ENCODE data around the gene GJC2. TPM values are rescaled to one million over a fixed set of nuclear protein-coding genes. Genes with fewer than 3 reads are reported as not detected.
"Not testable (repeated sequence)": the region's sequence is repeated elsewhere in the genome, so short reads cannot be mapped to it uniquely, and the experiment has no call there.

GJC2 gene
- total RNA-seq, 2 experiments from 2014 or later = 1.1 to 1.2 TPM

DNA sequence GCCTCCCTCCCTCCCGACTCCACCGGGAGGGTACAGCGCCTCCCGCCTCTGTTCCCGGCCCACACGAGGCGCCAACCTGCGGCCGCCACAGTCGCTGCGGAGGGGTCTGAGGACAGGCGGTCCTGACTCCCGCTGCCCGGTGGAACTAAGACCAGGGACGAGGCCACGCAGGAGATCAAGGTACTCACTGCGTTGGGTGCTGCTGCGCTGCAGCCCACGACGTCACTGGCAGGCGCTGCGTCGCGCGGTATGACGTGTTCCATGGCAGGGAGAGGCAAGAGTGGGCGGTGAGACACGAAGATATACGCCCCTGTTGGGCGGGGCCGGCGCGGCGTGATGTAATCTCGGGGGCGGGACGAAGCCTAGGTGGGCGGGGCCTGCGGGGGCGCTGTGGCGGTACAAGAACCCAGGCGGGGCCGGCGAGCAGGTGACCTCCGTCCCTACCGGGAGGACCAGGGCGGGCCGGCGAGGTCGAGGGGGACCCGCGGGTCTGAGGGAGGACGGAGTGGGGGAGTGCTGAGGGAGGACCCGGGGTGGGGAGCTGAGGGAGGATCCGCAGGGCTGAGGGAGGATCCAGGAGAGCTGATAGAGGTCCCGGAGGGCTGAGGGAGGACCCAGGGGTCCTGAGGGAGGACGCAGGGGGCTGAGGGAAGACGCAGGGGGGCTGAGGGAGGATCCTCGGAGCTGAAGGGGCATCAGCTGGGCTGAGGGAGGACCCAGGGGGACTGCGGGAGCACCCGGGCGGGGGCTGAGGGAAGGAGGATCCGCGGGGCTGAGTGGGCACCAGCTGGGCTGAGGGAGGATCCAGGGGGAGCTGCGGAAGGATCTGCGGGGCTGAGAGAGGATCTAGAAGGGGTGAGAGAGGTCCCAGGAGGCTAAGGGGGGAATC is 40.4 kb upstream of the GJC2 start, which contains the start of gene MRPL55:
TSS of gene MRPL55 (minus strand) at position 227 of the 889 bp plus-strand sequence. CDS start 1,039 bp downstream, outside the sequence.
- DNase-seq = peak; percentile 98
- peak within 1 kb of the TSS; percentile 92 for H3K4me3 Mint-ChIP-seq
- peaks cover 15% of the 10 kb centered on the region for H3K4me1 Mint-ChIP-seq
- H3K36me3 Mint-ChIP-seq = peaks cover under 1% of the 10 kb centered on the region
- peak within 1 kb of the TSS; percentile 93 for H3K27ac Mint-ChIP-seq
- no peaks in the 10 kb centered on the region for H3K27me3 Mint-ChIP-seq
- no peaks in the 10 kb centered on the region for H3K9me3 Mint-ChIP-seq

DNA sequence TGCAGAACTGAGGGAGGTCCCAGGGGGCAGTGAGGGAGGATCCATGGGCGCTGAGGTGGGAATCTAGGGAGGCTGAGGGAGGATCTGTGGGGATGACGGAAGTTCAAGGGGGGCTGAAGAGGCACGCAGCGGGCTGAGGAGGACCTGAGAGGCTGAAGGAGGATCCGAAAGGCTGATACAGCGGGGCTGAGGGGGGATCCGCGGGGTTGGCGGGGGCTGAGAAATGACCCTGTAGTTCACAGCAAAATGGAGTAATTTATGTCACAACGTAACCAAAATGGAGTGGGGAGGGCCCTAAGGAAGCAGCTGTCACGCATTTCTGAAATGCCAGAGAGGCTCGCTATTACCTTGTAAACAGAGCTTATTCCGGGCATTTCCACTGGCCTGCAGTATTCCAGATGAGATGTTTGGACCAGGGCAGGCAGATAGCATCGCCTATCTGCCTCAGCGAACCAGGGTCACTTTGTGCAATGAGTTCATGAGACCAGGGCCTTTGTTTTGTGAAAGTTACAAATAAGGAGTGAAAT is 39.7 kb upstream of the GJC2 start:
- peaks cover 15% of the 10 kb centered on the region for H3K4me1 Mint-ChIP-seq
- DNase-seq = no peak
- no peaks in the 10 kb centered on the region for H3K27me3 Mint-ChIP-seq
- H3K9me3 Mint-ChIP-seq = no peaks in the 10 kb centered on the region
- peak overlapping the region; percentile 93 for H3K27ac Mint-ChIP-seq
- H3K4me3 Mint-ChIP-seq = peak overlapping the region; percentile 92
- H3K36me3 Mint-ChIP-seq = no peaks in the 10 kb centered on the region

DNA sequence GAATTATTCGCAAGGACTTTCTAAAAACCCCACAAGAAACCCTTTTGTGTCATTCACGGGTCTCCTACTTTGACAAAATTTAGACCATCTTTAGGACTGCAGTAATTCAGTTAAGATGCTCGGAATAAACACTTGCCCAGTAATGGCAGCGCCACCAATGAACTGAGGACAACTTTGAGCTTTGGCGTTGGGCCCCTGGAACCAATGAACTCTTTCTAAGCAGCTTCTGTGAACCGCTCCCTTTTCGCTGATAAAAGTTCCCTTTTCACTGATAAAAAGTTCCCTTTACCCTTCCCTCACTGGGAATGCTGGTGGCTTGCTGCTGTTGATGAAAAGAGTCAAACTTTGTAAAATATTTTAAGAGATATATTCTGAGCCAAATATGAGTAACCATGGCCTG is 39.2 kb upstream of the GJC2 start:
- Mint-ChIP-seq H3K27ac (no peak overlapping the region), H3K4me3 (no peak overlapping the region), H3K9me3 (no peaks in the 10 kb centered on the region), H3K27me3 (no peaks in the 10 kb centered on the region), H3K4me1 (peaks cover 15% of the 10 kb centered on the region), H3K36me3 (no peaks in the 10 kb centered on the region)
- no peak for DNase-seq

DNA sequence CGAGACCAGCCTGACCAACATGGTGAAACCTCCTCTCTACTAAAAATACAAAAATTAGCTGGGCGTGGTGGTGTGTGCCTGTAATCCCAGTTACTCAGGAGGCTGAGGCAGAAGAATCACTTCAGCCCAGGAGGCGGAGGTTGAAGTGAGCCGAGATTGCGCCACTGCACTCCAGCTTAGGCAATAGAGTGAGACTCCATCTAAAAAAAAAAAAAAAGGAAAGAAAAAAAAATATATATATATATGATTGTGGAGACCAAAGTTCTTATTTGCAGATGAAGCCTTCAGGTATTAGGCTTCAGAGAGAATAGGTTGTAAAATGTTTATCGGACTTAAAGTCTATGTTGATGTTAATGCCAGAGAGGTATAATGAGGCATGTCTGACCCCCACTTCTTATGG is 38.4 kb upstream of the GJC2 start:
- not testable (repeated sequence) for DNase-seq, H3K9me3 Mint-ChIP-seq, H3K27ac Mint-ChIP-seq, H3K4me3 Mint-ChIP-seq, H3K27me3 Mint-ChIP-seq, H3K36me3 Mint-ChIP-seq
- peaks cover 15% of the 10 kb centered on the region for H3K4me1 Mint-ChIP-seq

DNA sequence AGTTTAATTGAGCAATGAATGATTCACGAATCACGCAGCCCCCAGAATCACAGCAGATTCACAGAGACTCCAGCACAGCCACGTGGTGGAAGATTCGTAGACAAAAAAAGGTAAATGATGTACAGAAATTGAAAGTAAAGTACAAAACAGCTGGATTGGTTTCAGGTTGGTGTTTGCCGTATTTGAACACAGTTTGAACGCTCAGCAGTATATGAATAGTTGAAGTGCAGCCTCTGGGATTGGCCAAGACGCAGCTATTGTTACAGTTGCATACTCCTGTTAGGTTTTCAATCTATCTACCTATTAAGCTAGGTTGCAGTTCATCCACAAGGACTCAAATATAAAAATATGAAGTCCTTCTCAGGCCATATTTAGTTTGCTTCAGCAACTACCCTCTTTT is 37.6 kb upstream of the GJC2 start:
- Mint-ChIP-seq H3K27me3 (no peaks in the 10 kb centered on the region), H3K9me3 (no peaks in the 10 kb centered on the region), H3K4me3 (no peak overlapping the region)

DNA sequence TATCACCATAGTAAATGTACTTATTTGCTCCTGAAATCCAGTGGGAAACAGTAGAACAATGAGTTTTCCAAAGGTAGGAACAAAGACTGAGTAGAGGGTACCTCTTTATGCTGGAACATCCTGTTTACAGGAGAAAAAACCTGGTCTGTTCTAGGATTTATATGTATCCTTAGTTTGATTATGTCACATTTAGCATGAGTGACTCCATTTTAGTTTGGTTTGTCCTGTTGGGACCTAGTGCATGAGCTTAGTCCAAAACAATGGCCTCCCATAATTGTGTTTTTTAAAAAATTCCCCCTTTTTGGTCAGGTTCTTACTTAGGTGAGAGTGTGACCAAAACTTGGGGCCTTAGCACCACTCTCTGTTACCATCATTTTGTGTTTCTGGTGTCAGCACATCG is 37.1 kb upstream of the GJC2 start:
- Mint-ChIP-seq H3K4me3 (no peak overlapping the region), H3K27me3 (no peaks in the 10 kb centered on the region), H3K27ac (no peak overlapping the region), H3K4me1 (peaks cover 15% of the 10 kb centered on the region), H3K36me3 (peaks cover 3% of the 10 kb centered on the region), H3K9me3 (peaks cover 2% of the 10 kb centered on the region)
- no peak for DNase-seq

More for the DNA sequence above, 37.6 kb upstream of the GJC2 start:
- Mint-ChIP-seq H3K36me3 (peaks cover 3% of the 10 kb centered on the region), H3K4me1 (peaks cover 15% of the 10 kb centered on the region), H3K27ac (no peak overlapping the region)
- DNase-seq = no peak

DNA sequence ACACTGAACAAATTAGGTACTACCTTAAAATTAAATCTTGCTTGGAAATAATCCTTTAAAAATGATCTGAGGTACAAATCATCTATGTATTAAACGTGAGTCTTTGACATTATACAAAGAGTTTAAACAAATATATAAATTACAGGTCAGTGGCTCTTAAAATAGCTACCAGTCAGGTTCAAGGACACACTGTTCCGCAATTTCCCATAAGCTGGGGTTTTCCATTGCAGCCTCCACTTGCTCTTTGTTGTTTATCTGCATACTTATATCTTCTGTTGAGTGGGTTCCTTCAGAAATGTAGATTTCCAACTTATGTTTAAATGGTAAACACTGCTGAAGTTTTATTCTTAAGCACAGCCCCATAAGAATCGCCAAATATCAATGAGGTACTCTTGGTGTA is 34.9 kb upstream of the GJC2 start:
- H3K4me3 Mint-ChIP-seq = no peak overlapping the region
- peaks cover 6% of the 10 kb centered on the region for H3K9me3 Mint-ChIP-seq
- H3K4me1 Mint-ChIP-seq = peaks cover 5% of the 10 kb centered on the region
- peaks cover 7% of the 10 kb centered on the region for H3K36me3 Mint-ChIP-seq
- no peak for DNase-seq
- H3K27ac Mint-ChIP-seq = no peak overlapping the region
- no peaks in the 10 kb centered on the region for H3K27me3 Mint-ChIP-seq

DNA sequence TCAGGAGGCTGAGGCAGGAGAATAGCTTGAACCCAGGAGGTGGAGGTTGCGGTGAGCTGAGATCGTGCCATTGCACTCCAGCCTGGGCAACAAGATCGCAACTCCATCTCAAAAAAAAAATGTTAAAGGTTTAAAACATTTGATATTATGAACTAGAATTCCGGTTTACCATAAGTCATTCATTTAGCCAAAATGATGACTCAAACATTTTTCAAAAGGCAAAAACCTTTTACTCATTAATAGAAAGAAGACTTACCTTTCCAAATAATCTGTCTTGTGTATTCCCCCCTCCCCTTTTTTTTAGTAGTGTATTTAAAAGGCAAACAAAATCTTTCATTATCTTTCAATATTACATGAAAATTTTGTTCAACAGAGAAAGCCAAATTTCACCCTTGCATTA is 32.4 kb upstream of the GJC2 start:
- H3K4me1 Mint-ChIP-seq = peaks cover 7% of the 10 kb centered on the region
- H3K27me3 Mint-ChIP-seq = no peaks in the 10 kb centered on the region
- H3K4me3 Mint-ChIP-seq = no peak overlapping the region
- H3K36me3 Mint-ChIP-seq = peaks cover 7% of the 10 kb centered on the region
- no peak for DNase-seq
- no peak overlapping the region for H3K27ac Mint-ChIP-seq
- peaks cover 6% of the 10 kb centered on the region for H3K9me3 Mint-ChIP-seq

DNA sequence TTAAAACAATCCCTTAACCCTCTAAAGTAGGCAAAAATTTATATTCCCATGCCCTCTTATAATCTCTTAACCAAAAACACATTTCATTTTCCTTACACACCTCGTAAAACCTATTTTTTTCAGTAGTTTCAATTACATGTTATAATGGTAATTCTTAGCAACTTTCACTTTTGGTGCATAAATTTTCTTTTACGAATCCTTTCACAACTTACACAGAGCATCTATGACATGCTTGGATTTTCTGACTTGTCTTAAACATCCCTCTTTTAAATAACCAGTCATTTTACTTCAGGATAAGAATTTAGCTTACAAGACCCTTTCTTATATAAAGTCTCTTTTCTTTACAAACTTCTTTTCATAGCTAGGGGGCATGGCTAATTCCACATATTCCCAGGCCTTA is 31.7 kb upstream of the GJC2 start:
- Mint-ChIP-seq H3K36me3 (peaks cover 7% of the 10 kb centered on the region), H3K27me3 (no peaks in the 10 kb centered on the region), H3K27ac (no peak overlapping the region), H3K9me3 (peaks cover 6% of the 10 kb centered on the region), H3K4me3 (no peak overlapping the region), H3K4me1 (peaks cover 7% of the 10 kb centered on the region)
- DNase-seq = no peak

DNA sequence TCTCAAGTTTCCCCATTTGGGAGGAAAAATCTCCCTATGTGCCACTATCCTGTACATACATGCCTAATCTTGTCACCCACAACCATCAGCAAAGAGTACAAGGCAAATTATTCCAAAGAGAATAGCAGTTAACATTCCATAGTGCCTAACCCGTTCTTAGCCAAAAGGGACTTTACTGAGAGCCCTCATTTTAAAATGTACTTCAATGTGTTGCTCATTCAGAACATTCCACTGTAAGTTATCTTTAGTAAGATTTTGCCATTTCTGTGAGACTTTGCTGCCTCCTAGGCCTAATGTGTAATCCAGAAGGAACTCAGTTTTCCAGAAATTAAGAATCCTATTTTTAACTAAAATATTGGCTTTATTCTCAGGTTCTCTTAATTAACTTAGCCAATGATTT is 29.4 kb upstream of the GJC2 start:
- no peaks in the 10 kb centered on the region for H3K27me3 Mint-ChIP-seq
- H3K4me3 Mint-ChIP-seq = peak overlapping the region; percentile 53
- H3K36me3 Mint-ChIP-seq = peaks cover 7% of the 10 kb centered on the region
- no peak for DNase-seq
- H3K4me1 Mint-ChIP-seq = peaks cover 7% of the 10 kb centered on the region
- H3K9me3 Mint-ChIP-seq = peaks cover 6% of the 10 kb centered on the region
- H3K27ac Mint-ChIP-seq = no peak overlapping the region

DNA sequence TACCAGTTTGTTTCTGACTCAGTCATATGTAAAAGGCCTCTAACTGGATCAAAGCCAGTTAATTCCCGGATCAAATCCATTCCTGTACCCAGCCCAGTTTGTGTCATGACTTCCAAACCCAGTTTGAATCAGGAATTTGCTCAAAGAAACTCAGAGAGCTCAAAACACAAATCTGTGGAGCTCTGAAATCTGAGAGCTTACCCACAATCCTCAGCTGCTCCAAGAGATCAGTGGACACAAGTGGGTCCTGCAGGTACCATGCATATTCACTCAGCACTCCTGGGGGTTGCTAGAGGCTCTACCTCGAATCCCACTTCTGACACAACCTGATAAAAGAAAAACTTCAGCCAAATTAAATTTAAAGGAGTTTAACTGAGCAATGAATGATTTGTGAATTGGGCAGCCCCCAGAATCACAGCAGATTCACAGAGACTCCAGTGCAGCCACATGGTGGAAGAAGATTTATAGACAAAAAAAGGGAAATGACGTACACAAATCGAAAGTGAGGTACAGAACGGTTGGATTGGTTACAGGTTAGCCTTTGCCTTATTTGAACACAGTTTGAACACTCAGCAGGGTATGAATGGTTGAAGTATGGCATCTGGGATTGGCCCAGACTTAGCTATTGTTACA is 28.8 kb upstream of the GJC2 start:
- peaks cover 7% of the 10 kb centered on the region for H3K4me1 Mint-ChIP-seq
- peaks cover 6% of the 10 kb centered on the region for H3K9me3 Mint-ChIP-seq
- DNase-seq = no peak
- peak overlapping the region; percentile 53 for H3K4me3 Mint-ChIP-seq
- H3K36me3 Mint-ChIP-seq = peaks cover 7% of the 10 kb centered on the region
- H3K27ac Mint-ChIP-seq = peak overlapping the region; percentile 65
- no peaks in the 10 kb centered on the region for H3K27me3 Mint-ChIP-seq

DNA sequence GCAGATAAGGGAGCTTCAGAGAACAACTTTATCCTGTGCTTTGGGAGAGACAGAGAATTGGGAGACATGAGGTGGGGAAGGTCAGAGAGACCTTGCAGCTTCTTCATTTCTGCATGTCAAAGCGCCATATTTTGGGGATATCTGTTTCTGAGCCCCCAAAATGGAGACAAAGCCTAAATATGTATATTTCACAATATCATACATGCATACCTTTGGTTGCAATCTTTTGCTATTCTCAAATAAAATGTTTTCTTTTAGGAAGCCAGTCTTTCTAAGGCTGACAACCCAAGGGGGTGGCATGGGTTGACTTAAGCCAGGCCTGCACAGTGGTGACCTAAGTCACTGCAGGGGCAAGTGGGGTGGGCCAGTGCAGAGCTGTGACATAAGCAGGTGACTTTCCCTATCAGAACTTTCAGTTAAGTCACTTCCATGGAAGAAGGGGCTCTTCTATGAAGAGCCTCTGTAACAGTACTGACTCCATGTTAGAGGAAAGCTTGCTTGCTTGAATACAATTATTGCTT is 26.7 kb upstream of the GJC2 start:
- peaks cover 3% of the 10 kb centered on the region for H3K9me3 Mint-ChIP-seq
- H3K27me3 Mint-ChIP-seq = peaks cover 3% of the 10 kb centered on the region
- no peak overlapping the region for H3K27ac Mint-ChIP-seq
- H3K4me1 Mint-ChIP-seq = peaks cover 7% of the 10 kb centered on the region
- peaks cover 3% of the 10 kb centered on the region for H3K36me3 Mint-ChIP-seq
- H3K4me3 Mint-ChIP-seq = no peak overlapping the region
- no peak for DNase-seq

DNA sequence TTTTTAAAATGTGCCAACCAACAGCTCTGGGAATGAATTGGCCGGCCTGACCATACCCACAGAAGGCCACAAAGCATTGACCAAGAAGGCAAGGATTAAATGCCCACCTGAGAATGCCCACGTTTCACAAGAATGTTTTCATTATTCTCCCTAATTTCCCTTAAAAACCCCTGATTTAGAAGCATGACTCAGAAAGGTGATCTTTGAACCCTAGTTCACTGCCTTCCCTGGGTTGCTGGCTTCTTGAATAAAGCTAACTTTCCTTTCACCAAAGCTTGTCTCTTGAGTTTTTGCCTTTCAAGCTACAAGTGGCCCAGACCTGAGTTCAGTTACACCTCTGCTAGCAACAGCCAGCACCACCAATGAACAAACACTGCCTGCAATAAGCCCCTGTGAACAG is 26.2 kb upstream of the GJC2 start:
- Mint-ChIP-seq H3K36me3 (no peaks in the 10 kb centered on the region), H3K4me3 (no peak overlapping the region), H3K27ac (no peak overlapping the region), H3K4me1 (peaks cover 7% of the 10 kb centered on the region), H3K27me3 (peaks cover 8% of the 10 kb centered on the region), H3K9me3 (no peaks in the 10 kb centered on the region)
- no peak for DNase-seq

DNA sequence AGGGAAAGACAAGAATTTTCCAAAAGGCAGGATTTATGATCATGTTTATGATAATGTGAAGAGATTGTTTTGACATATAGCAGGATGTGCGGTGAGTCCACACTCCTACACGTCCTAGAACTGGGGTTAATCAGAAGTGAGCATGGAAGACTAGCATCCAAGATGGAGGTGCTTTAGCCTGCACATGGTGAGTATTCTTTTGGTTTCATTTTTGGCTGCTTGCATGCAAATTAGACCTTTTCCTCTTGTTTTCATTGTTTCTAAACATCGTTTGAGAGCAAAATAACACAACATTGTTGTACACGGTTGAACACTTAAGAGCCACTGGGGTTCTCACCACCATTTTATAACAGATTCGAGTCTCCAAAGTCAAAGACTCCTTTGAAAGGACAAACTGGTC is 24.5 kb upstream of the GJC2 start:
- no peak overlapping the region for H3K27ac Mint-ChIP-seq
- DNase-seq = no peak
- peaks cover 7% of the 10 kb centered on the region for H3K4me1 Mint-ChIP-seq
- no peak overlapping the region for H3K4me3 Mint-ChIP-seq
- no peaks in the 10 kb centered on the region for H3K9me3 Mint-ChIP-seq
- H3K27me3 Mint-ChIP-seq = peaks cover 14% of the 10 kb centered on the region
- no peaks in the 10 kb centered on the region for H3K36me3 Mint-ChIP-seq

DNA sequence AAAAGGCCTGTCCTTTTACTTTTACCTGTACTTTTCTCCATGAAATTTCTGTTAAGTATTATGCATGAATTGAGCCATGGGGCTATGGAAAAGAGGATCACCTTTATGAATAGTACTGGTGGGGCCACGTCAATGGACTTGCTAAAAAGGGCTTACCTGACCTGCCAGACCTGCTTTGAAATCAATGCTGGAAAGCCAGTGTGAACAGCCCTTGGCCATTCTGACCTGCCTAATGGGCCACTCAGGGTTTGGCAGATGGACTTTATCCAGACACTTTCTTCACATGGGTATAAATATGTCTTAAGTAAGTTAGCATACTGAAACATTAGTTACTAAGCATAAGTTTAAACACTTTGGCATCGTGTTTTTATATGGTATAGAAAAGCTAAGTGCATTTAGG is 18.0 kb upstream of the GJC2 start:
- Mint-ChIP-seq H3K27me3 (peaks cover 21% of the 10 kb centered on the region), H3K36me3 (no peaks in the 10 kb centered on the region), H3K4me3 (no peak overlapping the region), H3K4me1 (peaks cover 6% of the 10 kb centered on the region), H3K9me3 (no peaks in the 10 kb centered on the region), H3K27ac (no peak overlapping the region)
- DNase-seq = no peak
